Smooth muscle cell (in vitro differentiated cells): ENCODE results near the gene TMEM119. TPM values are rescaled to one million over a fixed set of nuclear protein-coding genes. Genes with fewer than 3 reads are reported as not detected.
A peak's percentile ranks its signal among the peaks of the same experiment; 100 is the strongest.

Source experiments
- DNase-seq: peaks from one replicate; lab custom pipeline; 2025; ENCODE audit not compliant: unreplicated experiment; lab: John Stamatoyannopoulos, UW
- H2AFZ ChIP-seq: fragments of 200-600 bp; sonication (generic); 2 replicates; pipeline ENCODE4 v1.6.0; 2016; ENCODE audit warnings: antibody characterized with exemption, low read depth, mild to moderate bottlenecking
- H3F3A ChIP-seq: fragments of 200-600 bp; sonication (generic); 2 replicates; pipeline ENCODE4 v1.6.0; 2017; ENCODE audit warnings: antibody characterized with exemption, low read depth
- H3K27ac ChIP-seq: fragments of 200-600 bp; sonication (generic); 2 replicates; pipeline ENCODE4 v1.5.1; 2016; ENCODE audit warnings: low read depth, mild to moderate bottlenecking
- H3K27me3 ChIP-seq: fragments of 200-600 bp; sonication (generic); 2 replicates; pipeline ENCODE4 v1.6.1; 2016; ENCODE audit warnings: low read depth, mild to moderate bottlenecking
- H3K36me3 ChIP-seq: fragments of 200-600 bp; sonication (generic); 2 replicates; pipeline ENCODE4 v1.5.1; 2016; ENCODE audit warnings: low read depth
- H3K4me1 ChIP-seq: fragments of 200-600 bp; sonication (generic); 2 replicates; pipeline ENCODE4 v1.5.1; 2016; ENCODE audit warnings: low read depth
- H3K4me2 ChIP-seq: fragments of 200-600 bp; sonication (generic); 2 replicates; pipeline ENCODE4 v1.6.0; 2016; ENCODE audit warnings: mild to moderate bottlenecking
- H3K4me3 ChIP-seq: fragments of 200-600 bp; sonication (generic); 2 replicates; pipeline ENCODE4 v1.5.1; 2016; ENCODE audit warnings: mild to moderate bottlenecking
- H3K79me2 ChIP-seq: fragments of 200-600 bp; sonication (generic); 2 replicates; pipeline ENCODE4 v1.6.0; 2016; ENCODE audit warnings: low read depth, mild to moderate bottlenecking
- H3K9ac ChIP-seq: fragments of 200-600 bp; sonication (generic); 2 replicates; pipeline ENCODE4 v1.6.0; 2016; ENCODE audit warnings: low read depth
- H3K9me3 ChIP-seq: fragments of 200-600 bp; sonication (generic); replicated peaks from 2 replicates; pipeline ENCODE4 v1.5.1; 2016; ENCODE audit warnings: low read depth
- H4K20me1 ChIP-seq: fragments of 200-600 bp; sonication (generic); 2 replicates; pipeline ENCODE4 v1.6.0; 2016; ENCODE audit warnings: low read depth
- WGBS: methylation state at CpG from one replicate; pipeline ENCODE4 v1.1.7; 2016; ENCODE audit warnings: low lambda C conversion rate; 5-methylcytosine and 5-hydroxymethylcytosine counted together
- polyA plus RNA-seq: library from polyadenylated mRNA; unstranded; fragments of >200 nt; fragmentation: Nextera tagmentation; extraction: Ambion mirVana; gene quantifications from 2 replicates; pipeline ENCODE4 v1.2.1, GENCODE V29; 2016
- total RNA-seq: library from RNA; depleted of rRNA; stranded (reverse); fragments of >200 nt; gene quantifications from 2 replicates; pipeline ENCODE4 v1.2.3, GENCODE V29; 2014
- TF ChIP-seq, protein P1 (sequence below): fragments of 200-600 bp; sonication (generic); IDR thresholded peaks from 2 replicates; pipeline ENCODE4 v1.5.1; 2017; ENCODE audit warnings: borderline replicate concordance, mild to moderate bottlenecking, antibody characterized with exemption; ENCODE audit not compliant: insufficient read depth, poor library complexity, severe bottlenecking

TMEM119 gene
- total and polyA plus RNA-seq, 2 experiments from 2014 or later: 40.9 to 103 TPM

DNA sequence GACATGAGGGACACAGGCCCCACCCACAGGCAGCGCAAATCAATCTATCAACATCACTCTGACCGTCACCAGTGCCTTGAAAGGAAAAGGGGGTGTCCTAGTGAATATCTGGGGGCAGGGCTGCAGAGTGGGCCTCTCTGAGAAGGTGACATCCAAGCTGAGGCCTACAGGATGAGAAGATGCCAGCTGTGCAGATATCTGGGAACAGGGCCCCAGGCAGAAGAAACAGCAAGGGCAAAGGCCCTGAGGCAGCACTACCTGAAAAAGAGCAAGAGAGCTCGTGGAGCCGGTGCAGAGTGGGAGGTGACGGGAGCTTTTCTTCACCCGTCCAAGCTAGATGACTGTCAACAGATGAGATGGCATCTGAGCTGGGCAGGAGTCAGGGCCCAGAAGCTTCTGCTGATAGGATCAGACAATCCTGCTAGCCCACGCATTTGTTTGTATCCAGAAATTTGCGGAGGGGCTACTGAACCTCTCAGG lies 12.5 kb upstream of the TMEM119 start:
- Histone ChIP-seq H3K36me3 (no peaks in the 10 kb centered on the region), H3K4me1 (no peaks in the 10 kb centered on the region), H3K9ac (no peak overlapping the region), H4K20me1 (no peaks in the 10 kb centered on the region), H2AFZ (no peak overlapping the region), H3K9me3 (no peaks in the 10 kb centered on the region), H3K27me3 (no peaks in the 10 kb centered on the region), H3K4me3 (no peak overlapping the region), H3F3A (peaks cover 7% of the 10 kb centered on the region), H3K4me2 (no peak overlapping the region), H3K79me2 (no peaks in the 10 kb centered on the region), H3K27ac (peak overlapping the region; percentile 64)
- TF ChIP-seq, protein P1, sequence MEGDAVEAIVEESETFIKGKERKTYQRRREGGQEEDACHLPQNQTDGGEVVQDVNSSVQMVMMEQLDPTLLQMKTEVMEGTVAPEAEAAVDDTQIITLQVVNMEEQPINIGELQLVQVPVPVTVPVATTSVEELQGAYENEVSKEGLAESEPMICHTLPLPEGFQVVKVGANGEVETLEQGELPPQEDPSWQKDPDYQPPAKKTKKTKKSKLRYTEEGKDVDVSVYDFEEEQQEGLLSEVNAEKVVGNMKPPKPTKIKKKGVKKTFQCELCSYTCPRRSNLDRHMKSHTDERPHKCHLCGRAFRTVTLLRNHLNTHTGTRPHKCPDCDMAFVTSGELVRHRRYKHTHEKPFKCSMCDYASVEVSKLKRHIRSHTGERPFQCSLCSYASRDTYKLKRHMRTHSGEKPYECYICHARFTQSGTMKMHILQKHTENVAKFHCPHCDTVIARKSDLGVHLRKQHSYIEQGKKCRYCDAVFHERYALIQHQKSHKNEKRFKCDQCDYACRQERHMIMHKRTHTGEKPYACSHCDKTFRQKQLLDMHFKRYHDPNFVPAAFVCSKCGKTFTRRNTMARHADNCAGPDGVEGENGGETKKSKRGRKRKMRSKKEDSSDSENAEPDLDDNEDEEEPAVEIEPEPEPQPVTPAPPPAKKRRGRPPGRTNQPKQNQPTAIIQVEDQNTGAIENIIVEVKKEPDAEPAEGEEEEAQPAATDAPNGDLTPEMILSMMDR: no peak
- no peak for DNase-seq
- WGBS: 74% methylated on average over 8 of the region's 8 CpGs

DNA sequence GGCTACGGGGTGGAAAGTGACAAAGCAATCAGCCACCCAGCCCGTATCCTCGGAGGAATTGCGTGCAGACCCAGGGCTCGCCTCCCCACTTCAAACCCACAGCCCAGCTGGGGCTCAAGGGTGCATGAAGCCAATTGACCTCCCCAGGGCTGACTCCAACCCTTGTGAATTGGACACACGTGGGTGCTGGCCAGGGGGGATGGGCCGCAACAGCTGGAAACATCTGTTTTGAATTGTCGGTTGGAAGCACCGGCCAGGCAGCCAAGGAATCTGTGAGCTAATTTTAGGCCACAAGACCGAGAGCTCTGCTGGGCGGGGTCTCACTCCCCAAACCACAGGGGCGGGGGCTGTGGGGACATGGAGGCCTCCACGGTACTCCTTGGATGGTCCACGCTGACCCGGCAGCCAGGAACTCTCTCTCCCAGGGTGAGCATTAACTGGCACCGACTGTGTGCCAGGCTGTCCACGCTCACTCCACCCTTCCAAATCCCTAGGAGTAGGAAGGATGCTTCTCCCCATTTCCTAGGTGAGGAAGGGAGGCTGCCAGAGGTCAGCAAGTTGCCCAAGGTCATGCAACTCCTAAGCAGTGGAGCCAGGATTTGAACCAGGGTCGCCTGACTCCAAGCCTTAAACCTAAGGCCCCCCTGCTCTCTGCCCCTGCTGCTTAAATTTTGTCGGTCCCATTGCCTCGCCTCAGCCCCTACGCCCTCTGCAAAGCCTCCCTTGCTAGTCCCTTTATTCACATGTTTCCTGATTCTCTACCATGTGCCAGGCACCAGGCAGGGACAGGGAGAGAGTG lies 11.9 kb upstream of the TMEM119 start:
- DNase-seq: peak; percentile 11
- H3K79me2 ChIP-seq: no peaks in the 10 kb centered on the region
- peaks cover 7% of the 10 kb centered on the region for H3F3A ChIP-seq
- H3K9ac ChIP-seq: no peak overlapping the region
- H2AFZ ChIP-seq: no peak overlapping the region
- no peak overlapping the region for H3K4me3 ChIP-seq
- no peaks in the 10 kb centered on the region for H3K9me3 ChIP-seq
- no peaks in the 10 kb centered on the region for H3K27me3 ChIP-seq
- H4K20me1 ChIP-seq: no peaks in the 10 kb centered on the region
- H3K27ac ChIP-seq: peak overlapping the region; percentile 64
- no peak overlapping the region for H3K4me2 ChIP-seq
- H3K36me3 ChIP-seq: no peaks in the 10 kb centered on the region
- 45% methylated on average over 21 of the region's 21 CpGs for WGBS
- no peaks in the 10 kb centered on the region for H3K4me1 ChIP-seq
- TF ChIP-seq, protein P1: no peak

DNA sequence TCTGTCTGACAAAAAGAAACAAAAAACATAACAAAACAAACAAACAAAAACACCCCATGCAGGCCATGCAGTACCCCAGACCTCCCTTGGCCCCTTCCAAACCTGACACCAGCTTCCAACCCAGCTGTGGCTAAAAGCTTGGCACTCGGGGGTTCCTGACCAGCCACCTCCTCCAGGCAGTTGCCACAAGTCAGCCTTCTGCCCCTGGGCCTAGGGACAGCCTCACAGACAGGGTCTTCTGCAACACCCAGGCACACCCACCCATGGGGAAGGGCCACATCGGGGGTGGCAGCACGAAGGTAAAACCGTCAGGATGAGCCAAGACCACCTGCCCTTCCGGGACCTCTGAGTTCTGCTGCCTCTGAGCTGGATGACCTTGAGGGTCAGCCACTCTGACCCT lies 10.7 kb upstream of the TMEM119 start:
- DNase-seq: no peak
- Histone ChIP-seq H3K9ac (no peak overlapping the region), H3K27ac (no peak overlapping the region), H2AFZ (no peak overlapping the region), H4K20me1 (no peaks in the 10 kb centered on the region), H3K79me2 (no peaks in the 10 kb centered on the region), H3K9me3 (no peaks in the 10 kb centered on the region), H3K36me3 (no peaks in the 10 kb centered on the region), H3K4me2 (no peak overlapping the region), H3K27me3 (no peaks in the 10 kb centered on the region), H3K4me1 (no peaks in the 10 kb centered on the region), H3K4me3 (no peak overlapping the region), H3F3A (peaks cover 7% of the 10 kb centered on the region)
- 92% methylated on average over 5 of the region's 5 CpGs for WGBS
- TF ChIP-seq, protein P1: no peak

DNA sequence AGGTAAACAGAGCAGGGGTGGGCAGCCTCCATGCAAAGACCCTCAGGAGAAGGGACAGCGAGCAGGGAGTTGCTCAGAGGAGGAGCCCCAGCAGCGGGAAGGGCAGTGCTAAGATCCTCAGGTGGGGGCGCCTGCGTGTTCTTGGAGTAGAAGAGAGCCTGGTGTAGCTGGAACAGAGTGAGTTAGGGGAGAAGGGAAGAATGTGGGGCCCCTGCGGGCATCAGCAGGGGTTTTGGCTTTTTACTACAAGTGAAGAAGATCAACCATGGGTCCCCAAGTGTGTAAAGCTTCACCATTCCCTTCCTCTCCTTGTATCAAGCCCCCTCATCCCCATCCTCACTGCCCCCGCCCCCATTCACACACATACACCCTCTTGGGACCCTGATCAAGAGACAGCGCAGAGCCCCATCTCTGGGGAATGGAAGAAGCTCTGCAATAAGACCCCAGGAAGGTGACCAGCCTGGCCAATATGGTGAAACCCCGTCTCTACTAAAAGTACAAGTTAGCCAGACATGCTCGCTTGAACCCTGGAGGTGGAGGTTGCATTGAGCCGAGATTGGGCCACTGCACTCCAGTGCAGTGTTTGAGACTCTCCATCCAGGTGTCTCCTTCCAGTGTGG lies 10.2 kb upstream of the TMEM119 start:
- Histone ChIP-seq H3F3A (peaks cover 7% of the 10 kb centered on the region), H3K4me1 (no peaks in the 10 kb centered on the region), H3K4me3 (no peak overlapping the region), H3K27me3 (no peaks in the 10 kb centered on the region), H3K36me3 (no peaks in the 10 kb centered on the region), H2AFZ (no peak overlapping the region), H3K79me2 (no peaks in the 10 kb centered on the region), H3K9ac (no peak overlapping the region), H3K9me3 (no peaks in the 10 kb centered on the region), H3K4me2 (no peak overlapping the region), H4K20me1 (no peaks in the 10 kb centered on the region), H3K27ac (no peak overlapping the region)
- TF ChIP-seq, protein P1: no peak
- WGBS: 87% methylated on average over 10 of the region's 10 CpGs
- DNase-seq: no peak
